PC-3 (cell line): ENCODE data around the gene KDM4B.

Experiments
- EZH2 ChIP-seq: fragments of 300-600 bp; sonication (generic); IDR thresholded peaks from one replicate; pipeline ENCODE4 v1.6.1; 2017; ENCODE audit warnings: antibody characterized with exemption, mild to moderate bottlenecking, low read length; ENCODE audit not compliant: unreplicated experiment
- EZH2phosphoT487 ChIP-seq: fragments of 300-600 bp; sonication (generic); IDR thresholded peaks from 2 replicates; pipeline ENCODE4 v1.6.1; 2018; ENCODE audit warnings: mild to moderate bottlenecking, antibody characterized with exemption, low read length, borderline replicate concordance
- TF ChIP-seq, protein P1 (sequence below): fragments of 300-600 bp; sonication (generic); conservative IDR thresholded peaks from 2 replicates; pipeline ENCODE4 v1.5.1; 2017; ENCODE audit warnings: antibody characterized with exemption, low read depth, mild to moderate bottlenecking, low read length

DNA sequence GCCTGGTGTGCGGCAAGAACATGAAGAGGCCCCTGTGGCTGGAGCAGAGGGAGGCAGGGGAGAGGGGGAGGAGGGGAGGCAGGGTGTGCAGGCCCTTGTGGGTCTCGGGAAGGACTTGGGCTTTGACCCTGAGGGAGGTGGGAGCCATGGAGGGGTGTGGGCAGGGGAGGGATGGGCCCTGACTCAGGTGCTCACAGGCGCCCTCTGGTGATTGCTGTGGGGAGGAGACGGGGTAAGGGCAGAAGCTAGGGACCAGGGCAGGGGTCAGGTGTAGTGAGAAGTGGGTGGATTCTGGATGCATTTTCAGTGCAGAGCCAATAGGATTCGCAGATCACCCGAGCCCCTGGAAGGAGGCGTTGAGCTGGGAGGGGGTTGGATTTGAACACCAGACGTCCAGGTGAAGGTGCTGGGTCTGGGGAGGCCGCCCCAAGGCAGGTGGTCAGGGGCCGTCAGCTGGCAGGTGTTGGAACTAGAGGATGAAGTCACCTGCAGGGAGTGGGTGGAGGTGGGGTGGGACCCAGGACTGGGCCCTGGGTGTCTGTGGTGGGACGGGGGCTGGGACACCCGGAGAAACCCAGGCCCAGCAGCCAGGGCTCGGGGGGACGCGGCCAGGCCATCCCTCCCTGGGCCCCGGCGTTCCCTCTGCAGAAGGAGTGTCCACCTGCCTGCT is 185.4 kb downstream of the KDM4B start:
- TF ChIP-seq, protein P1, sequence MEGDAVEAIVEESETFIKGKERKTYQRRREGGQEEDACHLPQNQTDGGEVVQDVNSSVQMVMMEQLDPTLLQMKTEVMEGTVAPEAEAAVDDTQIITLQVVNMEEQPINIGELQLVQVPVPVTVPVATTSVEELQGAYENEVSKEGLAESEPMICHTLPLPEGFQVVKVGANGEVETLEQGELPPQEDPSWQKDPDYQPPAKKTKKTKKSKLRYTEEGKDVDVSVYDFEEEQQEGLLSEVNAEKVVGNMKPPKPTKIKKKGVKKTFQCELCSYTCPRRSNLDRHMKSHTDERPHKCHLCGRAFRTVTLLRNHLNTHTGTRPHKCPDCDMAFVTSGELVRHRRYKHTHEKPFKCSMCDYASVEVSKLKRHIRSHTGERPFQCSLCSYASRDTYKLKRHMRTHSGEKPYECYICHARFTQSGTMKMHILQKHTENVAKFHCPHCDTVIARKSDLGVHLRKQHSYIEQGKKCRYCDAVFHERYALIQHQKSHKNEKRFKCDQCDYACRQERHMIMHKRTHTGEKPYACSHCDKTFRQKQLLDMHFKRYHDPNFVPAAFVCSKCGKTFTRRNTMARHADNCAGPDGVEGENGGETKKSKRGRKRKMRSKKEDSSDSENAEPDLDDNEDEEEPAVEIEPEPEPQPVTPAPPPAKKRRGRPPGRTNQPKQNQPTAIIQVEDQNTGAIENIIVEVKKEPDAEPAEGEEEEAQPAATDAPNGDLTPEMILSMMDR, result peak; percentile 67
- TF ChIP-seq EZH2phosphoT487 (no peak), EZH2 (no peak)
